A673 (cell line): ENCODE data around the gene KCNG2. TPM values are rescaled to one million over a fixed set of nuclear protein-coding genes. Genes with fewer than 3 reads are reported as not detected.

ENCODE experiments used
- BruUV-seq: library from RNA; stranded (reverse); fragments of 400-500 nt; replicated peaks from 2 replicates; lab custom pipeline; 2021; lab: Mats Ljungman, UMichigan
- CTCF ChIA-PET: fragments of 300-600 bp; sonication (Branson Sonifier 250); formaldehyde crosslinking; loops from one replicate; lab custom pipeline; 2022; ENCODE audit warnings: antibody characterized with exemption; lab: Charles Lee
- POLR2A ChIA-PET: fragments of 300-600 bp; sonication (Branson Sonifier 250); formaldehyde crosslinking; loops from one replicate; lab custom pipeline; 2022; ENCODE audit warnings: antibody characterized with exemption; ENCODE audit not compliant: low non-redundant PET; lab: Charles Lee
- DNase-seq: peaks from one replicate; pipeline ENCODE4 v3.0.0-alpha.2; 2015; ENCODE audit warnings: low spot score
- H3K27ac ChIP-seq: fragments of 200-600 bp; sonication (generic); 2 replicates; pipeline ENCODE4 v1.5.1; 2016; ENCODE audit warnings: mixed run types, low read depth, mild to moderate bottlenecking, mixed read lengths, antibody characterized with exemption, low read length; ENCODE audit not compliant: poor library complexity, severe bottlenecking
- H3K27me3 ChIP-seq: fragments of 200-600 bp; sonication (generic); replicated peaks from 2 replicates; pipeline ENCODE4 v1.6.1; 2017; ENCODE audit warnings: mixed run types, low read depth, mild to moderate bottlenecking, mixed read lengths, antibody characterized with exemption, low read length; ENCODE audit not compliant: insufficient read depth, poor library complexity
- H3K36me3 ChIP-seq: fragments of 200-600 bp; sonication (generic); 2 replicates; pipeline ENCODE4 v1.6.1; 2016; ENCODE audit warnings: mixed run types, mild to moderate bottlenecking, mixed read lengths, antibody characterized with exemption, low read length; ENCODE audit not compliant: insufficient read depth, poor library complexity, severe bottlenecking
- H3K4me1 ChIP-seq: fragments of 200-600 bp; sonication (generic); 2 replicates; pipeline ENCODE4 v1.6.1; 2017; ENCODE audit warnings: mixed run types, mild to moderate bottlenecking, mixed read lengths, antibody characterized with exemption, low read length; ENCODE audit not compliant: insufficient read depth, poor library complexity, severe bottlenecking
- H3K4me3 ChIP-seq: fragments of 200-600 bp; sonication (generic); 2 replicates; pipeline ENCODE4 v1.5.1; 2016; ENCODE audit warnings: low read depth, mixed run types, mild to moderate bottlenecking, mixed read lengths, low read length; ENCODE audit not compliant: poor library complexity, severe bottlenecking
- H3K9me3 ChIP-seq: fragments of 200-600 bp; sonication (generic); 2 replicates; pipeline ENCODE4 v1.6.1; 2016; ENCODE audit warnings: mixed run types, low read depth, mild to moderate bottlenecking, mixed read lengths, antibody characterized with exemption, low read length; ENCODE audit not compliant: poor library complexity, severe bottlenecking
- CTCF ChIP-seq: fragments of 300-800, 200-600 bp; sonication (generic); conservative IDR thresholded peaks from 2 replicates; pipeline ENCODE4 v1.5.1; 2017; ENCODE audit warnings: low read depth, mild to moderate bottlenecking, antibody characterized with exemption, low read length, moderate library complexity, mixed read lengths
- EZH2 ChIP-seq: fragments of 200-600 bp; sonication (generic); IDR thresholded peaks from 2 replicates; pipeline ENCODE4 v1.6.1; 2017; ENCODE audit warnings: borderline replicate concordance, low read depth, mild to moderate bottlenecking, mixed read lengths, antibody characterized with exemption, low read length; ENCODE audit not compliant: poor library complexity, severe bottlenecking
- intact Hi-C: fragments of 100-400 bp; cut with micrococcal nuclease; formaldehyde crosslinking; loops from one replicate; pipeline ENCODE4 v1.10.0; 2022; ENCODE audit not compliant: unreplicated experiment
- total RNA-seq: library from RNA; stranded (reverse); gene quantifications from 2 replicates; pipeline ENCODE4 v1.2.3, GENCODE V29; 2021

The KCNG2 gene
- total RNA-seq, 1 experiment from 2014 or later = not detected

GRCh38 chr18:79917853-79918614, 120.3 kb downstream of the KCNG2 start:
- Histone ChIP-seq H3K36me3 (peaks cover 7% of the 10 kb centered on the region), H3K9me3 (no peaks in the 10 kb centered on the region), H3K27me3 (no peaks in the 10 kb centered on the region), H3K27ac (no peak overlapping the region), H3K4me1 (no peaks in the 10 kb centered on the region), H3K4me3 (no peak overlapping the region)
- ChIA-PET CTCF (no interaction called here), POLR2A (no interaction called here)
- no peak for DNase-seq
- TF ChIP-seq CTCF = no peak
- TF ChIP-seq EZH2 = no peak
- intact Hi-C loops = no loop called here
- BruUV-seq = no TSS peak

- ChIA-PET CTCF (no interaction called here), POLR2A (no interaction called here)
Observed at GRCh38 chr18:79918615-79919011, 120.9 kb downstream of the KCNG2 start.

GRCh38 chr18:79919089-79919488, 121.4 kb downstream of the KCNG2 start:
- no peak for DNase-seq
- Histone ChIP-seq H3K9me3 (no peaks in the 10 kb centered on the region), H3K4me1 (no peaks in the 10 kb centered on the region), H3K4me3 (no peak overlapping the region), H3K27me3 (no peaks in the 10 kb centered on the region), H3K27ac (no peak overlapping the region), H3K36me3 (peaks cover 7% of the 10 kb centered on the region)
- ChIA-PET POLR2A (no interaction called here), CTCF (no interaction called here)
- no TSS peak for BruUV-seq
- TF ChIP-seq CTCF (no peak), EZH2 (no peak)
- intact Hi-C loops = no loop called here

More at GRCh38 chr18:79918615-79919011, 120.9 kb downstream of the KCNG2 start:
- TF ChIP-seq CTCF (no peak), EZH2 (no peak)
- Histone ChIP-seq H3K9me3 (no peaks in the 10 kb centered on the region), H3K27ac (no peak overlapping the region), H3K4me3 (no peak overlapping the region), H3K4me1 (no peaks in the 10 kb centered on the region), H3K36me3 (peaks cover 7% of the 10 kb centered on the region), H3K27me3 (no peaks in the 10 kb centered on the region)
- no peak for DNase-seq
- BruUV-seq = no TSS peak
- intact Hi-C loops = no loop called here
